Measurements from ENCODE around the gene CARHSP1.

The CARHSP1 gene

DNA sequence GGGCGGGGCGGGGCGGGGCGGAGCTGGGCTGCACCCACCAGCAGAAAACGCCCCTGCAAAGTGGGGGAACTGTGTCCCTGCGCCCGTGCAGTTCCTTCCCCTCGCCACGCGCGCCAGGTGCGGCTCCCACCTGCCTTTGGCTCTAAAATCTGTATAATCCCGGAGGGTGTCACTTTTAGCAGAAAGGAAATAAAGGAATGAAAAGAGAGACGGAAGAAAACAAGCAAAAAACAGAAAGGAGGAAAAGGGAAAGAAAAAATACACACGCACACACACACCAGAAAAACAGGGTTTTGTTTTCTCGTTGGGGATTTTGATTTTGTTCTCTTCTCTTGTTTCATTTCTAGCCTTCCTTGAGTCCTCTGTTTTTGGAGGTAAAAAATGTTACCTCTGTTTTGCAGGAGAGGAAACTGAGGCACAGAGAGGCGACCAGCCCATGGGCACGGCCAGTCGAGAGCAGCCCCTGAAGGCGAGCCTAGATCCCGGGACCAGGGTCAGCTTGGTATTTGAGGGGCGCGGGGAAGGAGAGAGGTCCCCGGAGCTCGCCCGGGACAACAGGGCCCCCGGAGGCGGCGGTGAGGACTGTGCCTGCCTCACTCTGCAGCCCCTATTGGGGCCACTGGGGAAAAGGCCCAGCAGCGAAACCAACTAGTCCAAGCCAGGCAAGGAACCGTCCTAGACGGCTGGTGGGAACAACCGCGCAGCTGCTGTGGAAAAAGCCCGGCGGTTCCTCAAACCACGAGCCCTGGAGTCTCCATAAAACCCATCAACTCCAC is 594 bp upstream of the CARHSP1 start:
- DNase-seq = no peak

DNA sequence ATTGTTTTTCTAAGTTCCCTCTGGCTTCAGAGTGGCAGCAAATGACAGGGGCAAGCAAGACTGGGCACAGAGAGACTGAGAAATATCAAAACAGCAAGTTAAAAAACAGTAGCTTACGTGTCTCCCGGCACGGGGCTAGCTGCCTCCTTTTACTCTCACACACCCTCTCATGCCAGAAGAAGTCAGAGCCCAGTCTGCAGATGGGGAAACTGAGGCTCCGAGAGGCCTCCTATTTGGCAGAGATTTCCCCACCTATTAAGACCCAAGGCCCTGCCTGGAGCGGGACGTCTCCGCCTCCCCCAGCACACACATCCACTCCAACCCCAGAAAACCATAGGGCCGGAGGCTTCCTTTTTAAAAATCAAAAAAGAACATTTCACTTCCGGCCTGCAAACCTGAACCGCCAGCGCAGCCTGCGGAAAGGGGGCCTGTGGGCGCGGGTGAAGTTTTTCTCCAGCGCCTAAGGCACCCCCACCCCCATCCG is 832 bp downstream of the CARHSP1 start:
- no peak for DNase-seq

DNA sequence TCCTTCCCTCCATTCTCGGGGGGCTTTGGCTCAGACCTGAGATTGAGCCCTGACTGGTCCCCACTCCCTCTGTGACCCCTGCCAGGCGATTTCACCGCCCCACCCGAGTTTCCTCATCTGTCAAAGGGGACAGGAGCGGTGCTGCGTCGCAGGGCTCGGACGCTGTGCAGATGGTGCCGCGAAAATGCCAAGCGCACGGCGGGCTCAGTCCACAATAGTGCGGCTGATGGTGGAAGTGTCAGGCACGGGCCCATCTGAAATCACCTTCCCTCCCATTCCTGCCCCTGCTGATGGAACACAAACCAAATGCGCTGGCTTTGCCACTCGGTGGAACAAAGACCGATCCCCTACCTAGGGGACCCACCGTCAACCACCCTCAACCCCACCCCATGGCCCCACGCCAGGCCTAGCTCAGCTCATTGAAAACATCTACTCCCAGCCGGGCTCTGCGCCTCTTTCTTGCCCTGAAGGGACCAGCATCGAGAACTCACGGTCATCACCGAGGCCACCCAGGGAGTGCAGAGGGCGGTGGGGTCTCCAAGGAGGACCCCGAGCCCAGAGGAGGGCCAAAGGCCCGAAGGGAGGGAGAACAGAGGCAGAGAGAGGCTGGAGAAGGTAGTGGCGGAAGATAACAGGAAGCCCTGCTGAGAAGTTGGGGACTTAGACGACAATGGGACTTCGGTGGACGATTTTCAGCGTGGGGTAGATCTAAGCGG is 1.4 kb downstream of the CARHSP1 start:
- peak in 2 of 3 experiments; percentile 51 to 67 for DNase-seq

DNA sequence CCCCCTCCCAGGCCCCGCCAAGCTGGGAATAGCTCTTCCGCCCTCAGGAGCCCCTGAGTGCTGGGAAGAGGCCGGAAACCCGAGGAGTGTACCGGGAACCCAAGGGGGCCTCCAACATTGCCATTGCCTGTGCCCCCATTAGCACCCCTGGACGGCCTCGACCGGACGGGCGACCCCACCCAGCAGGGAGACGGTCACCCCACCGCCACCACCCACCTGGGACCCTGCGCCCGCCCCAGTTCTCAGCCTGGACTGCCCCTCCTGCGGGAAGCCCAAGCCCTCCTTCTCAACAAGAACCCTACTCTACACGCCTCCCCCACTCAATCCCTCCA is 2.0 kb downstream of the CARHSP1 start:
- peak in 1 of 3 experiments; percentile 42 for DNase-seq

DNA sequence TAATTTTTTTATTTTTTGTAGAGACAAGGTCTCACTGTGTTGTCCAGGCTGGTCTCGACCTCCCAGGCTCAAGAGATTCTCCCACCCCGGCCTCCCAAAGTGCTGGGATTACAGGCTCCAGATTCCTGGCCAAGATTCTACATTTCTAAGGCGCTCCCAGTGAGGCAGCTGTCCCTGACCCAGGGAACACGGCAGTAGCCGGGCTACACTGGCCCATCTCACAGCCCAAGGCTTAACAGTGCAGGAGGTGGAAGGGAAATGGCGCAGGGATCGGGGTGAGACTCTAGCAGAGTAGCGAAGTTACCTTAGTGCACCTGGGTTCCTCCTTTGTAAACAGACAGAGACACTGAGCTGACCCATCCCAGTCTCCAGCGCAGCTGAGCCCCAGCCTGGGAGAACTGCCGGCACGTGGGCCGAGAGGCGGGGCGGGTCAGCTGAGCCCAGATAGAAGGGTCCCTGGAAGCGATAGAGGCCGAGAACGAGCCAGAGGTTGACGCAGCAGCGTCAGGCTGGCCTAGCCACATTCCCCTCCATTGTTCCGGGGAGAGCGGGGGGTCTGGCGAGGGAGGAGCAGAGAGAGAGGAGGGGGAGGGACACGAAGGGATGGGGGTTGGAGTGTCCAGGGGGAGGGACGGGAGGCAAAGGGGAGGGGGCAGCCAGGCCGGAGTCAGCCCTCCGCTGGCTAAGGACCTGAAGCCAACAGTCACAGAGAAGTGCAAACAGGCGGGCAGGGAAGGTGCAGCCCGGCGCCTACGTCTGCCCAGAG is 2.5 kb downstream of the CARHSP1 start:
- peak; percentile 4 to 68 (median 42) for DNase-seq

DNA sequence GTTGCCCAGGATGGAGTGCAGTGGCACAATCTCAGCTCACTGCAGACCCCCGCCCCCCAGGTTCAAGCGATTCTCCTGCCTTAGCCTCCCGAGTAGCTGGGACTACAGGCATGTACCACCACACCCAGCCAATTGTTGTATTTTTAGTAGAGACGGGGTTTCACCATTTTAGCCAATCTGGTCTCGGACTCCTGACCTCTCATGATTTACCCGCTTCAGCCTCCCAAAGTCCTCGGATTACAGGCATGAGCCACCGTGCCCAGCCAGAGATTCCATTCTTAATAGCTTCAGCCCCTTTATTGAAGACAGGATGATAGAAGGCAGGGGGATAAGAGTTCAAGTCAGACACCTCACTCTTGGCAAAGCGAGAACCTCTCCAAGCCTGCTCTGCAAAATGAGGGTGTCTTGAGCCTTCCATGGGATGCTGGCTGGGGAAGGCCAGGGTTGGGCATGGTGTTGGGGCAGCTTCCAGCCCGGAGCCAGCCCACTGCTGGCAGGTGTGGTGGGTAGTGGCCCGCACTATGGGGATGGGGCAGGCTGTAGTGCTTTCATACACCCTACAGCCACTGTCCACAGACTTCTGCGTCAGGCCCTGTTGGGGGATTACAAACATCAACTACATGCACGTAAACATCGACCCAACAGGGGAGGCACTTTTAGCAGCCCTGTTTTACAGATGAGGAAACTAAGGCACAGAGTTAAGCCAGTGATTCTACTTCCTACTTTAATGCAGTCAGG is 3.5 kb downstream of the CARHSP1 start:
- no peak for DNase-seq

DNA sequence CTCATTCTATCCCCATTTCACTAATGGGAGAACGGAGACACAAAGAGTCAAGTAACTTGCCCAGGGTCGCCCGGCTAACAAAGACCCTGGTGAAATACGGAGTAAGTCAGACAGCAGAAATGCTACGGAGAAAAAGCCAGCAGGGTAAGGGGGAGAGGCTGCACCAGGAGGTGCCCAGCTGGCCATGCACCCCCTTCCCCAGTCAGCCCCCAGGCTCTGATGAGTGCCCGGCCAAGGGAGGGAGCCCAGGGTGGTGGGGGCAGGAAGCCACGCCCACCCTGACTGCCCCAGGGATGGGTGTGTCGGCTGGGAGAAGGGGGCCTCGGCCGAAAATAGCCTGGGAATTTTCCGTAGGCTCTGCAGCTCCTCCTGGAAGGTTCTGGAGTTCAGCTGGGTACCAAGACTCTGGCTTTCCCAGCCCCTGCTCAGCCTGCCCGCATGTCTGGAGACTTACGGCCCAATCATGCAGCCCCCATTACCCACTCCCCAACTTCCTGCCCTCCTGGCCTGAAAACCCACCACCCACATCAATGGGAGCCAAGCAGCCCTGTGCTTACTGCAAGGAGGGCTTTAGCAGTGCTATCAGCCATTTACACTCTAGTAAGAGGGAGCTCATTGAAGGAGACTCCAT is 4.2 kb downstream of the CARHSP1 start:
- no peak for DNase-seq

DNA sequence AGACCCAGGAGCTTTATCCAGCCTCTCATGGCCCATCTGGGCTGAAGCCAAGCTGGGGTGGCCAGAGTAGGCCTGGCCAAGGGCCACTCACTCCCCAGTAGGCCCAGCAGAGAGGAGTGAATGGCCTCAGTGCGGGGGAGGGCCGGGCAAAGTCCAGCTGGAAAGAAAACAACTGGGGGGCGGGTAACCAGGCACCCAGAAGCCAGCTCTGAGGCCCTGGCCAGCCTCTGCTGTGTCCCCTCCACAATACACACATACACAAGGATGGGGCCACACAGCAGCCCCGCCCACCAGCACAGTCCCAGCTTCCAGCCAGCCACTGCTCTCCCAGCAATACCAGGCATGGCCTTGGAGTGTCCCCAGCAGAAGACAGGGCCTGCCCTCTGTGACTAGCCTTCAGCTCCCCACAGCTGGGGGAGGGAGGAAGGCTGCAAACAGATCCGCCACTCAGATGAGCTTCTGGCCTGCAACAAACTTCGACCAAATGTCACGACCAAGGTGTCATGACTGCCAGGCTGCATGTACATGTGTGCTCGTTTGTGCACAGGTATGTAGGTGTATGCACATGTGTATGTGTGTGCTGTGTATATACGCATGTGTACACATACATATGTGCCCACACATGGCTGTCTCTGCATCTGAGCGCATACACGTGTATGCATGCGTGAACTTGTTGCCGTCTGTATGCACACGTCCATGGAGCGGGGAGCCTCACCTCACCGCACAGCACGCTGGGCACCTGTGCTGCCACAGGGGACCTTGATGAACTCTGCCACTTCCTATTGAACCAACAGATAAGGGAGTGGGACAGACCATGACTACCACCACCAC is 5.0 kb downstream of the CARHSP1 start:
- DNase-seq = no peak

DNA sequence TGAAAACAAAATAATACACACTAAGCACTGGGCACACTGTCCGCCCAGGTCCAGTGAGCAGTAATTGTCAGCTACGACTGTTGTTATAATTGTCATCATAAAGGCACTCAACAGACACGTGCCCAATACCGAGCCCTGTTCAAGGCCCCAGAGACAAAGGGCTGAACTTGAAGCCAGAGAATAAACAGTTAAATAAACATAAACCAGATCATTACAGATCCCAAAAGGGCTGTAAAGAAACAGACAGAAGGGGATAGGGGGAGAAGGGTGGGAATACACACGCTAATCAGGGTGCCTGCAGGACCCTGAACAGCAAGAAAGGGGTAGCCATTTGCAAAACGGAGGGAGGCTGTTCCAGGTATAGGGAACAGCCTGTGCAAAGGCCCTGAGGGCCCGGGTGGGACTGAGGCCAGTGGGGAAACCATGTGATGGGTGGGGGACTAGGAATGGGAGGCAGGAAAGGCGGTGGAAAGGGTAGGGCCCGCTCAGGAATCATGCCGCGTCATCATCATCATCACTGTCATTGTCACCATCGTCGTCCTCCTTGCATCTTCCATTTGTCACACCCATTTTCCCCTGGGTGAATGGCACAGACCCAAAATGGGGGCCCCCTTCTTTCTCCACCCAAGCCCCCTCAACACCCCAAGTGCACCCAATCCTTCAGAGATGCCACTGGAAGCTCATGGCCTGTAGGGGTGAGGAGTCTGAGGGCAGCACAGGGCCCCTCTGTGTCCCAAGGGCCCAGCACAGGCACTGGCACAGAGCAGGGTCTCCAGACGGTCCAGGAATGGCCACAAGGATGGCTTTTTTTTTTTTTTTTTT is 6.3 kb downstream of the CARHSP1 start:
- DNase-seq = no peak

DNA sequence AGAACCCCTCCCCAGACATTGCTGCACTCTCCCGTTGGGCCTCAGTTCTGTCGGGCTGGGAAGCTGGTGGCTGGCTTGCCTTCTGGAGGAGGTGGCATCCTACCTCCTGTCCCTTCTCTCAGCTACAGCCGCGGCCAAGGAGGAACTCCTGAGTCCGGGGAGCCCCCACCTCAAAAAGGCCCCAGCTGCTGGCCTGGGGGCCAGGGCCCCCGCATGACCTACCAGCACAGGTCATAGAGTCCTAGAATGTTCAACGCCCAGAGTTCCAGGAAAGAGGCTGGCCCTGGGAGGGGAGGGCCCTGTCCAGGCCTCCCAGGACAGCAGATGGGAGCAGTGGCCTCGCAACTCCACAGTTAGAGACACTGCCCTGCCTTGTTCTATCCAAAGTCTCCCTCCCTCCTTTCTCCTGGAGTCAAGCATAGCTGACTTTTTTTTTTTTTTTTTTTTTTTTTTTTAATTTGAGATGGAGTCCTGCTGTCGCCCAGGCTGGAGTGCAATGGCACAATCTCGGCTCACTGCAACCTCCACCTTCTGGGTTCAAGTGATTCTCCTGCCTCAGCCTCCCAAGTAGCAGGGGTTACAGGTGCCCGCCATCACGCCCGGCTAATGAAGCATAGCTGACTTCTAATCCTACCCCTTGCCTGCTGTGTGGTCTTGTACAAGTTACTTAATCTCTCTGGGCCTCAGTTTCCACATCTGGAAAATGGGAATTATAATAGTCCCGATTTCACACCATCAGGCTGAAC is 7.1 kb downstream of the CARHSP1 start:
- no peak for DNase-seq

DNA sequence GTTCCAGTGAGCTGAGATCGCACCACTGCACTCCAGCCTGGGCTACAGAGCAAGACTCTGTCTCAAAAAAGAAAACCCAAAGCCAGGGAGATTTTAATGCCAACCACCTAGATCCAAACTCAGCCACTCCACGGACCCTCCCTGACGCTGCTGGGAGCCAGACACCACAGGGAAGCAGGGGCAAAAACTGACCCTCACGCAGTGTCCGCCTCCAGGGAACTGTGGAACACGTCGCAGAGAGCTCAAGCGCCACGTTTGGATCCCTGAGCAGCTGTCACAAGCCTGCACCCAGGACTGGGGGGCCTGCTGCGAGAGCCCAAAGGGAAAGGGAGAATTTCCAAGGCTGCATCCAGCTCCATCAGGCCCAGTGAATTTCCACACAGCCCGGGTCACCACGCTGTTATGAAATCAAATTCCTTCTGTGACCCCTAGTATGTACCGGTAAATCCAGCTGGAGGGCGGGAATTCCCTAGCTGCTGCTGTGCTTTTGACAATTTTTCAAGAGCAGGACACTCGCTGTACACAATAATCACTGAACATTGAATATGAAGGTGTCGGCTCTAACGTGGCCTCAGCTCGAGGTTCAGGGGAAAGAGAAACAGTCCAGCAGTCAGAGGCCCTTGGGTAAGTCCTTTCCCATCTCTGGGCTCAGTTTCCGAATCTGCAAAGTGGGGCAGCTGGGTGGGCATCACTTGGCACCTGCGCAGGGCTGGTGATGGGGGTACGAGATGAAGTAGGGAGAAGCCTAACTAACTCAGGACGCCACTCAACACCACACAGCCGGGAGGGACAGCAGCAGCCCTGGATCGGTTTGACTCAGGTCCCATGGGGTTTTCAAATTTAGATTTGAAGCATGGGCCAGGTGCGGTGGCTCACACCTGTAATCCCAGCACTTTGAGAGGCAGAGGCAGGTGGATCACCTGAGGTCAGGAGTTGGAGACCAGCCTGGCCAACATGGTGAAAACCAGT is 8.6 kb downstream of the CARHSP1 start:
- DNase-seq = no peak

DNA sequence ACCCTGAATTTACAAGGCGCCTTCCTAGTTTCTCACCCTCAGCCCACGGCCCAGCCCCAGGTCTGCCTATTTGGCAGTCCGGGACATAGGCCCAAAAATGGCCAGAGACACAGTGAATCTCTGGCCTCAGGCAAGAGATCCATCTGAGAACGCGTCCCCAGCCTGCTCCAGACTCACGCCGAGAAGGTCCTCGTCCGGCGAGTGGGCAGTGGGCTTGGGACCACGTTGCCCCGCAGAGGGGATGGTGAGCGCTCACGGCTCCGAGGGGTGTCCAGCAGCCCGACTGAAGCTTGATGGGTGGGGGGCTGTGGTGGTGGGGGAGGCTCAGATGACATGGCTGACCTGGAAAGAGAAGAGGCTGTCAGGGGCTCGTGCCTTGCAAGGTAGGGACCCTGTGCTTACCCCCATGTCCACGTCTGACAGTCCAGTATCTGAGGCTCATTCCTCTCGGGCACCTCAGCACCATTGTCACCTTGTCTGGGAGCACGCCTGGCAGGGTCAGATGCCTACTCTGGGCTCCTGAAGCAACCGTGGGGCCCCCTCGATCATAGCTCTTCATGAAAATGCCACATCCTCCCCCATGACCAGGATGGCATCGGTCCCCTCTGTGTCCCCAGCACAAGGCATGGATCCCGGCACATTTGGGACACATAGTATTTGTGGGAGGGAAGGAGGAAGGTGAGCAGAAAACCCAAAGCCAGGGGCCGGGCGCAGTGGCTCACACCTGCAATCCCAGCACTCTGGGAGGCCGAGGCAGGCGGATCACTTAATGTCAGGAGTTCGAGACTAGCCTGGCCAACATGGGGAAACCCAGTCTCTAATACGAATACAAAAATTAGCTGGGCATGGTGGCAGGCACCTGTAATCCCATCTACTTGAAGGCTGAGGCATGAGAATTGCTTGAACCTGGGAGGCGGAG is 9.6 kb downstream of the CARHSP1 start:
- no peak for DNase-seq

DNA sequence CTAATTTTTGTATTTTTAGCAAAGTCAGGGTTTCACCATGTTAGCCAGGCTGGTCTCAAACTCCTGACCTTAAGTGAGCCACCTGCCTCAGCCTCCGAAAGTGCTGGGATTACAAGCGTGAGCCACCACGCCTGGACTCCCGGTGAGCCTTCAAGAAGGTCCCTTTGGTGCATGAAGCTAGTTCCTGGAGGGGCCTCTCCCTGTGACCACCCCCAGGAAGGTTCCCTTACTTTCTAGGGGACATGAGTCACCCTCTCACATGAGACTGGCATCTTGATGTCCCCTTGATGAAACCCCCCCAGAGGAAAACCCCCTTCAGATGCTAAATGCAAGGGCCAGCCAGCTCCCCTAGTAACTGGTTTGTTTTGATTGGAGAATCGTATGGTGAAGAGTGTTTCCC is 12.8 kb downstream of the CARHSP1 start:
- no peak for DNase-seq

DNA sequence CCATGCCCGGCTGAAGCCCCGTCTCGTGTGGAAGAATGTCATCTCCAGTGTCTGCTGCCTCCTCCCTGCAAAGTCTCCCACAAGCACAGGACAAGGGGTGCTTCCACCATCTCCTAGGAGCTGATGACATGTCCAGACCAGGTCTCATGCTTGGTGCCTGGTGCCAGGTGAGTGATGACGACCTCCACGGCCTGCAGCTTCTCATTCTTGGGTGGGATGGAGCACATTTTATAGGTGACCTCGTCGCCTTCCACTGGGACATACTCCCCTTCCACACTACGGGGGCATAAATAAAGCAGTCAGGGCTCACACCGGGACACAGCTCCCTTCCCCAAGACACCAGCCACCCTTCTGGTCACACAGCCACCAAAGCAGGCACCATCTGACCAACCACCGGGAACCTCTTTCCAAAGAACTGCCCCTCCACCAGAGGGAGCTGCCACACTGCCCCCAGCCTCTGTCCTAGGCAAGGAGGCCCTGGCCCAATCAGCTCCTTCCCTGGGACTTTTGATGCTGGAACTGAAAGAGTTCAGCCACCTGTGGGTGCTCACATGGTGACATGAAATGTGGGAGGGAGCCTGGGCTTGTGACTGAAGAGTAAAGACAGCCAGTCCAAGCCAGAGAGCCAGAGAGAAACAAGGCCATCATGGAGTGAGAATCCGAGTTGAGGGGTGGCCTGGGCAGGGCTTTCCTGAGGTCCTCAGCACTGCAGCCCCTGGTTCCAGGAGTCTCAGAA is 13.6 kb downstream of the CARHSP1 start:
- no peak for DNase-seq

DNA sequence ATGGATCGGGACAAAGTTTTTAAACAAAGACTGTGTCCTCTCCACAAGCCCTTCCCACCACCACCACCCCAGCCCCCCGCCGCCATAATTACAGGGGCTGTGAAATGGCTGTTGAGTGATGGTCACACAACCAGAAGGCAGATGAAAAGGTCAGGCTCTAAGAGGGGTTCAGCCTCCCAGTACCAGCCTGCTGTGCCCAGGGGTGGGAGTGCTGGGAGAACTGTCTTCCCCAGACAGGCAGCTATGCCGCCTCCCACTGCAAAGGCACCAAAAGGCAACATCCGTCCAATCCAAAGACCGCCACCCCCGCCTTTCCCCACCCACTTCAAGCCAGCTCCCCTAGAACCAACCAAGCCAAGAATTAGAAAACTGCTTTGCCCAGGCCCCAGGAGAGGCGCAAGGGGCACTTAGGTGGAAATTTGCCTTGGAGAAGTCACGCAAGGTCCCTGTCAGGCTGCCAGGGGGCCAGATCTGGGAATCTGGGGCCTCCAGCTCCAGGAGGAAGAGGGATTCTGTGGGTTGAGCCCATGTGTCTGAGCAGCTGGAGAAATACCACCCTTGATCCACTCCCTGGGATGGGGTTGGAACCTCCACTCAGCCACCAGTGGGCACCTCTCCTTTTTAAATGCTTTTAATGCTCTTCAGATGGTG is 14.4 kb downstream of the CARHSP1 start:
- no peak for DNase-seq

DNA sequence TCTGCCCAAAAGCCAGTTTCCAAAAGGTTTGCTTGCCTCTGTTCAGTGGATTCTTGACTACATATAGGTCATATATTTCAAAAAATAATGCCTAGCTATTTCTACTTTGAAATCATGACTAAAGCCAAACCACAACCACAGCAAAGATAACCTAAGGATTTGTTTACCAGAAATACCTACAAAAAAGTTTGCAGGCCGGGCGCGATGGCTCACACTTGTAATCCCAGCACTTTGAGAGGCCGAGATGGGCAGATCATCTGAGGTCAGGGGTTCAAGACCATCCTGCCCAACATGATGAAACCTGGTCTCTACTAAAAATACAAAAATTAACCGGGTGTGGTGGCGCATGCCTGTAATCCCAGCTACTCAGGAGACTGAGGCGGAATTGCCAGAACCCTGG is 15.2 kb downstream of the CARHSP1 start:
- no peak for DNase-seq
